Panc1 (cell line): ENCODE data around the gene BAIAP2.

Experiments
- POLR2AphosphoS5 ChIP-seq: IDR thresholded peaks from 2 replicates; pipeline ENCODE4 v1.6.1; 2012; ENCODE audit warnings: mild to moderate bottlenecking, low read depth, low read length, moderate library complexity
- TCF7L2 ChIP-seq: IDR thresholded peaks from 2 replicates; pipeline ENCODE4 v1.6.1; 2011; ENCODE audit warnings: mild to moderate bottlenecking, low read depth, low read length, inconsistent platforms
- TF ChIP-seq, protein P1 (sequence below): fragments of 450-650 bp; IDR thresholded peaks from 2 replicates; pipeline ENCODE4 v1.5.1; 2017; ENCODE audit warnings: mild to moderate bottlenecking
- TF ChIP-seq, protein P2 (sequence below), 2 experiments: IDR thresholded peaks; 2 replicates each; pipeline ENCODE4 v1.6.1; 2011 to 2012; ENCODE audit warnings: low read depth in 2 of 2, control low read depth in 1 of 2, low read length in 1 of 2, mild to moderate bottlenecking in 1 of 2, moderate library complexity in 1 of 2; ENCODE audit not compliant: insufficient read depth in 1 of 2

DNA sequence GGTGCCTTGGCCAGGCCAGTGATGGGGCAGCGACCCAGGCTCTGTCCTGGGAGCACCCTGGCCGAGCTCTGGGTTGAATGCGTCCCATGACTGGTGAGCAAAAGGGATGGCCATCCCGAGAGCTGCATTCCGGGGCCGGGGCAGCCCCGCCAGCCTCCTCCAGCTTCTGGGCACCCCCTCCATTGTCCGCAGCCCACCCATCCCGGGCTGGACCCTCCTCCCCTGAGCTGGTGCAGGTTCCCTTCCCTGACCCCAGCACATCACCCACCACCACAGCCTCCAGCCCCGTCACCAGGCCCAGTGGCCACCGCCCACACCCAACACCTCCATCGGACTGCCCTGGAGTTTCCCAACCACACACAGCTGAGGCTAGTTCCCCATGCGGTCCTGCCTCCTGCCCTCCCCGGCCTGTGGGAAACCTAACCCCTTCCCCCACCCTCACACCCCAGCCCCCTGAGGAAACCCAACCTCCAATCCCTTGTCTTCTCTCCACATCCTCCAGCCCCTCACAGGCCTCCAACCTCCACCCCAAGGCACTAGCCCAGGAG is 114.1 kb downstream of the BAIAP2 start:
- no peak for TF ChIP-seq POLR2AphosphoS5
- TF ChIP-seq, protein P1, sequence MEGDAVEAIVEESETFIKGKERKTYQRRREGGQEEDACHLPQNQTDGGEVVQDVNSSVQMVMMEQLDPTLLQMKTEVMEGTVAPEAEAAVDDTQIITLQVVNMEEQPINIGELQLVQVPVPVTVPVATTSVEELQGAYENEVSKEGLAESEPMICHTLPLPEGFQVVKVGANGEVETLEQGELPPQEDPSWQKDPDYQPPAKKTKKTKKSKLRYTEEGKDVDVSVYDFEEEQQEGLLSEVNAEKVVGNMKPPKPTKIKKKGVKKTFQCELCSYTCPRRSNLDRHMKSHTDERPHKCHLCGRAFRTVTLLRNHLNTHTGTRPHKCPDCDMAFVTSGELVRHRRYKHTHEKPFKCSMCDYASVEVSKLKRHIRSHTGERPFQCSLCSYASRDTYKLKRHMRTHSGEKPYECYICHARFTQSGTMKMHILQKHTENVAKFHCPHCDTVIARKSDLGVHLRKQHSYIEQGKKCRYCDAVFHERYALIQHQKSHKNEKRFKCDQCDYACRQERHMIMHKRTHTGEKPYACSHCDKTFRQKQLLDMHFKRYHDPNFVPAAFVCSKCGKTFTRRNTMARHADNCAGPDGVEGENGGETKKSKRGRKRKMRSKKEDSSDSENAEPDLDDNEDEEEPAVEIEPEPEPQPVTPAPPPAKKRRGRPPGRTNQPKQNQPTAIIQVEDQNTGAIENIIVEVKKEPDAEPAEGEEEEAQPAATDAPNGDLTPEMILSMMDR: no peak
- no peak for TF ChIP-seq TCF7L2
- TF ChIP-seq, protein P2, sequence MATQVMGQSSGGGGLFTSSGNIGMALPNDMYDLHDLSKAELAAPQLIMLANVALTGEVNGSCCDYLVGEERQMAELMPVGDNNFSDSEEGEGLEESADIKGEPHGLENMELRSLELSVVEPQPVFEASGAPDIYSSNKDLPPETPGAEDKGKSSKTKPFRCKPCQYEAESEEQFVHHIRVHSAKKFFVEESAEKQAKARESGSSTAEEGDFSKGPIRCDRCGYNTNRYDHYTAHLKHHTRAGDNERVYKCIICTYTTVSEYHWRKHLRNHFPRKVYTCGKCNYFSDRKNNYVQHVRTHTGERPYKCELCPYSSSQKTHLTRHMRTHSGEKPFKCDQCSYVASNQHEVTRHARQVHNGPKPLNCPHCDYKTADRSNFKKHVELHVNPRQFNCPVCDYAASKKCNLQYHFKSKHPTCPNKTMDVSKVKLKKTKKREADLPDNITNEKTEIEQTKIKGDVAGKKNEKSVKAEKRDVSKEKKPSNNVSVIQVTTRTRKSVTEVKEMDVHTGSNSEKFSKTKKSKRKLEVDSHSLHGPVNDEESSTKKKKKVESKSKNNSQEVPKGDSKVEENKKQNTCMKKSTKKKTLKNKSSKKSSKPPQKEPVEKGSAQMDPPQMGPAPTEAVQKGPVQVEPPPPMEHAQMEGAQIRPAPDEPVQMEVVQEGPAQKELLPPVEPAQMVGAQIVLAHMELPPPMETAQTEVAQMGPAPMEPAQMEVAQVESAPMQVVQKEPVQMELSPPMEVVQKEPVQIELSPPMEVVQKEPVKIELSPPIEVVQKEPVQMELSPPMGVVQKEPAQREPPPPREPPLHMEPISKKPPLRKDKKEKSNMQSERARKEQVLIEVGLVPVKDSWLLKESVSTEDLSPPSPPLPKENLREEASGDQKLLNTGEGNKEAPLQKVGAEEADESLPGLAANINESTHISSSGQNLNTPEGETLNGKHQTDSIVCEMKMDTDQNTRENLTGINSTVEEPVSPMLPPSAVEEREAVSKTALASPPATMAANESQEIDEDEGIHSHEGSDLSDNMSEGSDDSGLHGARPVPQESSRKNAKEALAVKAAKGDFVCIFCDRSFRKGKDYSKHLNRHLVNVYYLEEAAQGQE (IDR thresholded peaks at IDR 0.05; ENCODE audit: insufficient read depth in 1 of 2, low read depth in 2 of 2, low read length in 1 of 2): no peak
